CD14-positive monocyte (primary cell): ENCODE data around the gene MRRF. TPM values are rescaled to one million over a fixed set of nuclear protein-coding genes. Genes with fewer than 3 reads are reported as not detected.

Source experiments
- DNase-seq, 3 donors: peaks; one replicate each; pipeline ENCODE4 v3.0.0-alpha.2; 2011 to 2022
- H2AFZ ChIP-seq: 2 replicates; pipeline ENCODE4 v1.6.0; 2012; ENCODE audit warnings: mild to moderate bottlenecking, low read depth, low read length, inconsistent platforms; ENCODE audit not compliant: insufficient read depth, poor library complexity, severe bottlenecking
- H3K27ac ChIP-seq, 2 donors: 1 replicate in 1 of 2; 2 replicates in 1 of 2; pipeline ENCODE4 v1.5.1; 2012 to 2013; ENCODE audit warnings: low read length in 2 of 2, control low read depth in 1 of 2, inconsistent platforms in 1 of 2, low read depth in 1 of 2, mild to moderate bottlenecking in 1 of 2
- H3K27me3 ChIP-seq, 2 donors: one replicate each; pipeline versions ENCODE4 v1.6.0 to v1.6.1; 2011 to 2013; ENCODE audit warnings: low read length in 2 of 2; ENCODE audit not compliant: control insufficient read depth in 2 of 2, insufficient read depth in 2 of 2
- H3K36me3 ChIP-seq, 2 donors: replicated peaks in 1 of 2; 1 replicate in 1 of 2; 2 replicates in 1 of 2; pipeline versions ENCODE4 v1.5.1 to v1.6.1; 2012 to 2013; ENCODE audit warnings: low read length in 2 of 2, control low read depth in 1 of 2, inconsistent platforms in 1 of 2, mild to moderate bottlenecking in 1 of 2; ENCODE audit not compliant: insufficient read depth in 2 of 2, control insufficient read depth in 1 of 2
- H3K4me1 ChIP-seq, 2 donors: 1 replicate in 1 of 2; 2 replicates in 1 of 2; pipeline versions ENCODE4 v1.5.1 to v1.6.1; 2012 to 2013; ENCODE audit warnings: low read length in 2 of 2, control low read depth in 1 of 2, inconsistent platforms in 1 of 2, mild to moderate bottlenecking in 1 of 2, moderate library complexity in 1 of 2; ENCODE audit not compliant: insufficient read depth in 2 of 2, control insufficient read depth in 1 of 2
- H3K4me2 ChIP-seq: replicated peaks from 2 replicates; pipeline ENCODE3; 2012; ENCODE audit warnings: low read length, moderate library complexity, mild to moderate bottlenecking; ENCODE audit not compliant: poor library complexity, severe bottlenecking; ENCODE audit errors: extremely low read depth
- H3K4me3 ChIP-seq, 3 experiments: fragments of 200-600 bp in 1 of 3; sonication (generic) in 1 of 3; replicated peaks in 1 of 3; 1 replicate in 2 of 3; 2 replicates in 1 of 3; pipeline ENCODE4 v1.5.1; 2011 to 2013; ENCODE audit warnings: low read length in 3 of 3, mild to moderate bottlenecking in 3 of 3, control low read depth in 2 of 3, low read depth in 2 of 3, inconsistent platforms in 1 of 3, moderate library complexity in 1 of 3
- H3K79me2 ChIP-seq: 2 replicates; pipeline ENCODE4 v1.6.0; 2012; ENCODE audit warnings: mild to moderate bottlenecking, control low read depth, inconsistent platforms, low read length, moderate library complexity; ENCODE audit not compliant: insufficient read depth
- H3K9ac ChIP-seq: 2 replicates; pipeline ENCODE4 v1.6.0; 2017; ENCODE audit warnings: low read length, mild to moderate bottlenecking; ENCODE audit not compliant: insufficient read depth, poor library complexity, severe bottlenecking
- H3K9me3 ChIP-seq, 2 donors: replicated peaks in 1 of 2; 1 replicate in 1 of 2; 2 replicates in 1 of 2; pipeline versions ENCODE4 v1.5.1 to v1.6.1; 2012 to 2013; ENCODE audit warnings: low read length in 2 of 2, control low read depth in 1 of 2; ENCODE audit not compliant: control insufficient read depth in 1 of 2, insufficient read depth in 1 of 2
- H4K20me1 ChIP-seq: 2 replicates; pipeline ENCODE4 v1.6.0; 2012; ENCODE audit warnings: mild to moderate bottlenecking, low read length, control low read depth, moderate library complexity; ENCODE audit not compliant: insufficient read depth
- H3K27ac Mint-ChIP-seq, 7 donors: one replicate each; pipeline ENCODE4 v1.8.0; 2020; ENCODE audit warnings: mild to moderate bottlenecking in 7 of 7, mixed read lengths in 7 of 7, moderate library complexity in 6 of 7, inconsistent platforms in 2 of 7
- H3K27me3 Mint-ChIP-seq, 3 donors: one replicate each; pipeline ENCODE4 v1.8.0; 2021 to 2022; ENCODE audit warnings: low read depth in 3 of 3, mild to moderate bottlenecking in 3 of 3, mixed read lengths in 3 of 3, moderate library complexity in 3 of 3, inconsistent platforms in 1 of 3
- H3K36me3 Mint-ChIP-seq, 2 donors: one replicate each; pipeline ENCODE4 v1.8.0; 2020; ENCODE audit warnings: mixed read lengths in 2 of 2, inconsistent platforms in 1 of 2, mild to moderate bottlenecking in 1 of 2
- H3K4me1 Mint-ChIP-seq: one replicate; pipeline ENCODE4 v1.8.0; 2020; ENCODE audit warnings: mild to moderate bottlenecking, mixed read lengths
- H3K4me3 Mint-ChIP-seq, 2 donors: one replicate each; pipeline ENCODE4 v1.8.0; 2020; ENCODE audit warnings: mild to moderate bottlenecking in 2 of 2, mixed read lengths in 2 of 2, moderate library complexity in 1 of 2
- H3K9me3 Mint-ChIP-seq, 7 donors: one replicate each; pipeline ENCODE4 v1.8.0; 2020 to 2022; ENCODE audit warnings: mixed read lengths in 7 of 7, mild to moderate bottlenecking in 6 of 7, moderate library complexity in 6 of 7, inconsistent platforms in 2 of 7
- CTCF ChIP-seq: fragments of 200-600 bp; IDR thresholded peaks from one replicate; pipeline ENCODE4 v1.8.0; 2022; ENCODE audit warnings: antibody characterized with exemption, mild to moderate bottlenecking
- WGBS: methylation state at CpG from one replicate; pipeline ENCODE4 v1.1.5; 2013; ENCODE audit warnings: missing lambda C conversion rate; ENCODE audit not compliant: insufficient coverage; 5-methylcytosine and 5-hydroxymethylcytosine counted together
- intact Hi-C, 2 donors: fragments of 100-400 bp; cut with micrococcal nuclease; formaldehyde crosslinking; loops; one replicate each; pipeline versions ENCODE4 v1.15.0 to v1.15.1; 2023
- polyA plus RNA-seq, 3 donors: library from polyadenylated mRNA; depleted of rRNA in 1 of 3; unstranded in 2 of 3; stranded (reverse) in 1 of 3; fragments of 300-500 nt in 2 of 3; fragments of >200 nt in 1 of 3; fragmentation: Illumina TruSeq in 2 of 3; gene quantifications; 1 replicate in 2 of 3; 2 replicates in 1 of 3; pipeline ENCODE4 v1.2.3, GENCODE V29; 2012 to 2021

MRRF gene
- polyA plus RNA-seq, 3 donors: 16.0 to 34.4 (median 16.2) TPM

GRCh38 chr9:122331523-122331927 lies 66.8 kb downstream of the MRRF start:
- H3K36me3 Mint-ChIP-seq: peaks cover 15 to 22% of the 10 kb centered on the region in 2 donors
- no peak for DNase-seq

GRCh38 chr9:122332083-122332482 lies 67.4 kb downstream of the MRRF start:
- H3K9ac ChIP-seq: no peak overlapping the region
- intact Hi-C loops: no loop called here
- peaks cover 11 to 17% of the 10 kb centered on the region in 2 donors for H3K36me3 Mint-ChIP-seq

More at GRCh38 chr9:122331523-122331927, 66.8 kb downstream of the MRRF start:
- H3K27ac ChIP-seq: no peak overlapping the region
- H3K27ac Mint-ChIP-seq: no peak overlapping the region
- no peak overlapping the region for H3K4me3 Mint-ChIP-seq
- no peaks in the 10 kb centered on the region for H3K27me3 ChIP-seq
- no peaks in the 10 kb centered on the region for H3K9me3 Mint-ChIP-seq
- H4K20me1 ChIP-seq: no peaks in the 10 kb centered on the region
- WGBS: 100% methylated on average over 1 of the region's 3 CpGs
- peaks cover 0 to 5% (median 0%) of the 10 kb centered on the region in 3 donors for H3K27me3 Mint-ChIP-seq
- no peaks in the 10 kb centered on the region for H3K9me3 ChIP-seq
- no peak overlapping the region for H2AFZ ChIP-seq
- H3K4me2 ChIP-seq: no peak overlapping the region
- intact Hi-C loops: no loop called here
- H3K9ac ChIP-seq: no peak overlapping the region
- H3K36me3 ChIP-seq: peaks cover 2 to 24% of the 10 kb centered on the region in 2 donors
- H3K79me2 ChIP-seq: no peaks in the 10 kb centered on the region
- H3K4me1 ChIP-seq: no peaks in the 10 kb centered on the region
- no peak for TF ChIP-seq CTCF
- H3K4me3 ChIP-seq: no peak overlapping the region
- peaks cover 4% of the 10 kb centered on the region for H3K4me1 Mint-ChIP-seq

More at GRCh38 chr9:122332083-122332482, 67.4 kb downstream of the MRRF start:
- Mint-ChIP-seq H3K4me3 (no peak overlapping the region), H3K4me1 (peaks cover 4% of the 10 kb centered on the region), H3K27me3 (peaks cover 0 to 5% (median 0%) of the 10 kb centered on the region in 3 donors), H3K27ac (no peak overlapping the region), H3K9me3 (no peaks in the 10 kb centered on the region)
- 0% methylated on average over 4 of the region's 6 CpGs for WGBS
- Histone ChIP-seq H3K4me2 (no peak overlapping the region), H3K79me2 (no peaks in the 10 kb centered on the region), H2AFZ (no peak overlapping the region), H3K4me1 (no peaks in the 10 kb centered on the region), H3K36me3 (peaks cover 2 to 18% of the 10 kb centered on the region in 2 donors), H4K20me1 (no peaks in the 10 kb centered on the region), H3K27me3 (no peaks in the 10 kb centered on the region), H3K4me3 (no peak overlapping the region), H3K27ac (no peak overlapping the region), H3K9me3 (no peaks in the 10 kb centered on the region)
- TF ChIP-seq CTCF: no peak
- DNase-seq: no peak
